Measurements from ENCODE around the gene EPHA5.

Gene EPHA5

GRCh38 chr4:65670331-65671031 lies at the start of gene EPHA5:
TSS of gene EPHA5 (minus strand) at chr4:65670489. CDS start at chr4:65669742, 747 bp downstream.
- no peak for DNase-seq (ENCODE audit: low spot score)

DNA sequence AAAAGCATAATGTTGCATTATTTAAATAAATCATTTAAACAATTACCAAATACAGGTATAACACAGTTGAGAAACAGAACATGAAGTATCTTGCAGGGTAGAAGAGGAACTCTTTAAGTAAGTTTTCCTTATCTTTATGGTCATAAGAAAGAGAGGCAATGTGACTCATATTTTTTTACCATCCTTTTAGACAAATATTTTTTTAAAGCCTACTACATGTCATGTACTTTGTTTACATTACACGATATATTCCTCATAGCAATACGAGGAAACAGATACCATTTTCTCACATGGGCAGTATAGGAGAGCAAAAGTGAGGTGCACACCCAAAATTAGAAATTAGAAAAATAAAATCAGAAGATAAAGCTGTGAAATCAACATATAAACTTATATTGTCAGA lies 49.3 kb upstream of the EPHA5 start:
- no peak for DNase-seq (ENCODE audit: low spot score)

- DNase-seq (ENCODE audit: low spot score): no peak
Observed at GRCh38 chr4:65698631-65699030, 28.3 kb upstream of the EPHA5 start.

DNA sequence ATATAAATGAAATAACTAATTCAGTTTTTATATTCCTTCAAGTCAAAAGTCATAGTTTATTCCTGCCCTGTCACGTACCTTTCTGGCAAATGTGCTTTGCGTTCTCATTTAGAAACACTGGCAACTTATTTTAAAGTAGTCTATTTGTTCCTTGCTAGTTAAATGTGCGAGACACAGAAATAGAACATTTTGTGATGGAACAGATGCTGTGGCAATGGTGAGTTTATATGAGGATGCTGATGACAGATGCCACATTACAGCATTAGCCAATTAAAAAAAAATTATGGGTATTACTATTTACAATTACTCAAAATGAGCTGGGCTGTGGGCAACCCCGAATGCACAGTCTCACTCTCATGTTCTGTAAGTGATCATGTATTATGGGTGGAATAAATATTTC lies 26.1 kb upstream of the EPHA5 start:
- DNase-seq (ENCODE audit: low spot score): no peak

- DNase-seq (ENCODE audit: low spot score): no peak
Observed at GRCh38 chr4:65671372-65671771, 1.1 kb upstream of the EPHA5 start.

DNA sequence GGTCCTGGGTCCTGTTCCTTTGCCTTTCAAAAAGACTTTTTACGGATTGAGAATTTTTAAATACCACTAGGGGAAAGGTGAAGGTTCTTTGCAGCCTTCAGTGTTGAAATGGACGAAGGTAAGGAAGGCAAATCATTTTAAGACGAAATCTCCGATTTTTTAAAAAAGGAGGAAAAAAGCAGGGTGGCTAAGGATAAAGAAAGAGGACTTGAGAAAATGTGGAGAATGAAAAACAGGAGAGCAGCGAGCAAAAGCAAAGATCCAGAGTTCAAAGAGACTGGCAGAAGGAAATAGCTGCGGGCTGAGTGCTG lies 314 bp downstream of the EPHA5 start:
- no peak for DNase-seq (ENCODE audit: low spot score)

DNA sequence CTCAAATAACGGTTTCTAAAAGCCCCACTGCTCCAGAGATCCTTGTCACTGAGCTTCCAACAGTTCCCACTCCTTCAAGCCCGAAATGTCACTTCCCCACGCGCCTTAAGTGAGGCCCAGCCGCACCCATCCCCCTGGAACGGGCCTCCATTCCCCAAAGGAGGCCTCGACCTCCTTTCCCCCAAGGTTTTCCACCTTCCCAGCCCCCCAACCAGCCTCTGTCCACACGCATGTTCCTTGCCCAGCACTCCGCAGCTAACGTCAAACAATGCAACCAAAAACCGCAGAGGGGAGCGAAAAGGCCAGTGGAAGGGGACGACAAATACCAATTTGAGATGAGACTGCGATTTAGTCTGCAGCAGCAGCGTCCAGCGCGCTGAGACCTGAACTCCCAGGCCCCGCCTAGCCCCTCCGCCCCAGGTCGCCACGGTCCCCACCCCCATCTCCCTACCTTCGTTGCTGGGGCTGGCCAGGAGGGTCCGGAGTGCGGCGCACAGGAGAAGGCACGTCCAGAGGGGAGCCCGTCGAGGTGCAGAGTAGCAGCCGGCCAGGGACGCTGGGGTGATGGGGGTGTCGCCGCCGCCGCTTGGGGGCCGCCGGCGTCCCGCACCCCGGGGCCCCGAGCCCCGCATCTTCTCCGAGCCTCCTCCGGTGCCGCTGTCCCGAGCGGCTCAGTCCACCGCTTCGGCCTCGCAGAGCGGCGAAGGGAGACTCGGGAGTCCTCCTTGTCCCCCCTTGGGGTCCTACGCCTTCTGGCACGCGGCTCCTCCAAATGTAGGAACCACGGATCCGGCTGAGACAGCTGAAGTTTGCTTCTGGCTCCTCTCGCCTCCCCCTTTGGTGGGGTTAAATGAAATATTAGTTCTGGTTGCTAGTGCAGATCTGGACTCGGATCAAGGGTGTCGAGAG lies 924 bp downstream of the EPHA5 start:
- no peak for DNase-seq (ENCODE audit: low spot score)

DNA sequence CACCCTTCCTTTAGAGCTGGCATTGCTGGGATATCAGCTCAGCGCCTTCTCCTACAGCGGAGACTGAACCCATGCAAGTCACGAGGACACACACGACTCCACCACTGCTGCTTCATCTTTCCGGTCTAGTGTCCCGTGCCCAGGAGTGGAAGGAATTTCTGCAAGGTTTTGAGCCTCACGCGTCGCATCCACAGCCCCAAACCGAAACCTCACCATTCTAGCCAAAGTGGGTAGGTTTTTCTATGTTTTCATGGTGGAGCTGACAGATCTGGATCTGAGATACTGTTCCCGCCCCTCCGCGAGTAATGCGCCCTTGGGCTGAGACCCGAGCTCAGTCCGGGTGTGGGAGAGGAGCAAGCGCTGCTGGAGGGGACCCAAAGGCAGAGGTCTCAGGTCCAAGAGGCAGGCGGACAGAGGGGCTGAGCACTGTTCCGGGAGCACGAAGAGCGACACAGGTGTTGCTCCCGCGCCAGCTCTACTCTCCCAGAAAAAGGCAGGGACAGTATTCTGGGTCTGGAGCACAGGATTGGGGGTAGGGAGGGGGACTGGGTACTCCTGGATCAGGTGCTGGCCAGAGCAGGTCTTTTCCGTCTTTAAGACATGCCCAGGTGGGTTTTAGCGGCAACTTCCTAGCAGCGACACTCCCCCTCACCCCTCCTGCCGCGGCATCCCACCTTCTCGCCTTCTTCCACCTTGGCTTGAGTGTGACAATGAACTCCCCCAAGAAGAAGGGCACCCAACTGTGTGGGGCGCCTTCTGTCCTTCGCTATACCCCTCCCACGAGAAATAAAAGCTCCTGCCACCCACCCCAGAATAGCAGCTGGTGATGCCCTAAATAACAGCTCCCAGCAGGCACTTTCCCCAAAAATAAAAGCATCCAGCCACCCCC lies 1.8 kb downstream of the EPHA5 start:
- no peak for DNase-seq (ENCODE audit: low spot score)

GRCh38 chr4:65667506-65668041 lies 2.7 kb downstream of the EPHA5 start:
- no peak for DNase-seq (ENCODE audit: low spot score)

DNA sequence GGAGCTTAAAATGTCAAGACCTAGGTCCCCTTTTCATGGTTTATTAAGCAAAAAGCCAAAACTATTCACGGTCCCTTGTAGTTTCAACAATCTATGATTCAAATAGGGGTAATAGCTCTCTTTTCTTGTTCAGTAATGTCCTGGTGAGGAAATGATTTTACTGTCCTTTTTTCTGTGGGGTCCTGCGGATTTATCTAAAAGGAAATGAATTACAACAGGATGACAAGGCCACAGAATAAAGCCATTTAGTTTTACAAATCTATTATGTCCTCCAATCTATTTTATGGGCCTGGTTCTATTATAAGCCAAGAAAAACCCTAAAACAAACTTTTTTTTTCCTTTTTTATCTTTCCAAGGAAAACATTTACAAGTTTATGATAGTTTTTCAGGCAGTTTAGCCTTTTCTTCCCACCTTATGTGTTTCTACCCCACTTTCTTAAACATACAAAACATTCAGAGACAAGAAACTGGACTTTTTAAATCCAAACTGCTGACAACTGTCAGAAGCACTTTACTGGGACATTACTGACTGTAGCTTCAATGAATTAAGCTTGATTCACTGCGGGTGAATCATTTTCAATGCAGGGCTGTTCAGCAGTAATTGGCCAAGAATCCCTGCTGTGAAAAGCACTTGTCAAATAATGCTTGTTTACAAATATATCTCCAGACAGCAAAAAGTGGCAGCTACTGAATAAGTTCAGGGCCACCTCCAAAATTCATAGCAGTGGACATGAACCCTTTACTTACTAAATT lies 4.3 kb downstream of the EPHA5 start:
- DNase-seq (ENCODE audit: low spot score): no peak

DNA sequence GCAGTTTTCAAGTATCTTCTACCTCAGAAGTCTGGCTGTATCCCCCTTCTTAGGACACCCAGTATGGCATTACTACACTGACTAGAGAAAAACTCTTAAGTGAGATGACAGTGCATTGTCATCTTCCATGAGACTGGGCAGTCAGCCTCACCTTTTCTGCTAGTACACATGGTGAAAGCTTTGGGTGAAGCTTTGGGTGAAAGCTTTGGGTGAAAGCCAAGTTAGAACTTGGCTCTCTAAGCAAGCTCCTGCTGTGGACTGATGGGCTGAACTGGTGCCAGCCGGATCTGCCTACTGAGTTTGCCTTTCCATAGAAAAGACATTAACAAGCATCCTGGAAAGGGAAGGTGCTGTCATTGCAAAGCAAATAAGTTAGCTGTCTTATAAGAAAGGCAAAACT lies 8.8 kb downstream of the EPHA5 start:
- DNase-seq (ENCODE audit: low spot score): no peak

DNA sequence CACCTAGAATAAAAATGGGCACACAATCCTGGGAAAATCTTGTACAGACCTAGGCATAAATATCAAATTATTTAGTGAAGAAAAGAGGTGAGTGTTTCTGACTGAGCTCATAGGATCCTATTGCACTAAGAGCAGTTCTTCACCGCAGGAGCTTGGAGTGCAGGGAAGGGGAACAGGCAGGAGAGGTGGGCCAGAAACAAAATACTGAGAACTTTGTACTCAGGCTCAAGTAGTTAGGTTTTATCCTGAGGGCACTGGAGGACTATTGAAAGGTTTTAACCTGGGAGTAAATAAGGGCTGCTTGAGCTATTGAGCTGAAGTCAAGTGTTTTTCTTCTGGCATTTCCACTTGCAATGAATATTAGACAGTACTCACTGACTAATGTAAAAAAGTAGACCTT lies 12.2 kb downstream of the EPHA5 start:
- DNase-seq (ENCODE audit: low spot score): no peak

GRCh38 chr4:65656008-65656407 lies 14.3 kb downstream of the EPHA5 start:
- DNase-seq (ENCODE audit: low spot score): no peak

GRCh38 chr4:65654976-65655375 lies 15.3 kb downstream of the EPHA5 start:
- DNase-seq (ENCODE audit: low spot score): no peak

- DNase-seq (ENCODE audit: low spot score): no peak
Observed at GRCh38 chr4:65653740-65654361, 16.4 kb downstream of the EPHA5 start.

DNA sequence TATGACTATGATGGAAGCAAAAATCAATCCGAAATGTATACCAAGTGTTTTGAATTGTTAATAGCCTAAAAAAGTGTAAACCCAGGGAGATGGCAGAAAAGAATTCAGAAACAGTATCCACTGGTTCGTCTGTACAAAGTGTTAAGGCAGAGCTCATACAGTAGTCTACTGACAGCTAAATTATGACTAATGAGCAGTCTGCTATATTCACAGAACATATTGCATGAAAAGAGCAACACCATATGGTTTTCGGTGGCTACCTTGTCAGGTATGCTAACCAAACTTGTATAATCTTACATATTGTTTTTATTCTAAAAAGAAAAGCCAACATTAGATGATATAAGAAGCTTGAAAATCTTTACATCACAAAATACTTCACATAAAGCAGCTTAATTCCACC lies 18.5 kb downstream of the EPHA5 start:
- DNase-seq (ENCODE audit: low spot score): no peak

GRCh38 chr4:65651031-65651430 lies 19.3 kb downstream of the EPHA5 start:
- no peak for DNase-seq (ENCODE audit: low spot score)

- no peak for DNase-seq (ENCODE audit: low spot score)
Observed at GRCh38 chr4:65646136-65646535, 24.2 kb downstream of the EPHA5 start.

GRCh38 chr4:65645185-65645584 lies 25.1 kb downstream of the EPHA5 start:
- no peak for DNase-seq (ENCODE audit: low spot score)

- no peak for DNase-seq (ENCODE audit: low spot score)
Observed at GRCh38 chr4:65635051-65635821, 35.1 kb downstream of the EPHA5 start.
